ENCODE results near the gene TNS4. TPM values are rescaled to one million over a fixed set of nuclear protein-coding genes. Genes with fewer than 3 reads are reported as not detected.
A peak's percentile ranks its signal among the peaks of the same experiment; 100 is the strongest.

Gene TNS4
- total RNA-seq, 4 donors from 2014 or later, result 730 to 1,745 (median 1,078) TPM

GRCh38 chr17:40427002-40427491 lies 74.4 kb downstream of the TNS4 start:
- peak in 1 of 2 donors; percentile 16 for DNase-seq (ENCODE audit: low spot score in 2 of 2)
- Histone ChIP-seq H3K27ac (no peak overlapping the region), H3K36me3 (no peaks in the 10 kb centered on the region), H3K27me3 (no peaks in the 10 kb centered on the region), H3K4me1 (no peaks in the 10 kb centered on the region), H3K4me3 (no peak overlapping the region), H3K9me3 (no peaks in the 10 kb centered on the region)
- TF ChIP-seq EP300 (IDR thresholded peaks at IDR 0.05) (no peak), POLR2AphosphoS5 (IDR thresholded peaks at IDR 0.05) (no peak), POLR2A (IDR thresholded peaks at IDR 0.05) (no peak)
- TF ChIP-seq, protein P1, sequence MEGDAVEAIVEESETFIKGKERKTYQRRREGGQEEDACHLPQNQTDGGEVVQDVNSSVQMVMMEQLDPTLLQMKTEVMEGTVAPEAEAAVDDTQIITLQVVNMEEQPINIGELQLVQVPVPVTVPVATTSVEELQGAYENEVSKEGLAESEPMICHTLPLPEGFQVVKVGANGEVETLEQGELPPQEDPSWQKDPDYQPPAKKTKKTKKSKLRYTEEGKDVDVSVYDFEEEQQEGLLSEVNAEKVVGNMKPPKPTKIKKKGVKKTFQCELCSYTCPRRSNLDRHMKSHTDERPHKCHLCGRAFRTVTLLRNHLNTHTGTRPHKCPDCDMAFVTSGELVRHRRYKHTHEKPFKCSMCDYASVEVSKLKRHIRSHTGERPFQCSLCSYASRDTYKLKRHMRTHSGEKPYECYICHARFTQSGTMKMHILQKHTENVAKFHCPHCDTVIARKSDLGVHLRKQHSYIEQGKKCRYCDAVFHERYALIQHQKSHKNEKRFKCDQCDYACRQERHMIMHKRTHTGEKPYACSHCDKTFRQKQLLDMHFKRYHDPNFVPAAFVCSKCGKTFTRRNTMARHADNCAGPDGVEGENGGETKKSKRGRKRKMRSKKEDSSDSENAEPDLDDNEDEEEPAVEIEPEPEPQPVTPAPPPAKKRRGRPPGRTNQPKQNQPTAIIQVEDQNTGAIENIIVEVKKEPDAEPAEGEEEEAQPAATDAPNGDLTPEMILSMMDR (IDR thresholded peaks at IDR 0.05), result no peak

Other genes with a start within 250 kb of the TNS4 start
- gene CDC6, start 213.7 kb downstream of the TNS4 start, total RNA-seq, result 1 to 10 TPM; 2.7 to 5.3 (median 3.3) TPM
- 10 to 100 TPM; 19.4 to 32.1 (median 28.3) TPM for gene RARA, start 192.4 kb downstream of the TNS4 start, total RNA-seq
- 1 to 10 TPM in 1 of 4 donors, not detected in 3; 2.1 TPM for gene GJD3, start 136.9 kb downstream of the TNS4 start, total RNA-seq
- gene TOP2A, start 83.7 kb downstream of the TNS4 start, total RNA-seq, result 10 to 100 TPM in 3 of 4 donors, 1 to 10 TPM in 1; 8.1 to 45.2 (median 22.2) TPM
- 10 to 100 TPM; 45.0 to 88.8 (median 74.6) TPM for gene IGFBP4, start 58.2 kb downstream of the TNS4 start, total RNA-seq
- gene CCR7, start 63.8 kb upstream of the TNS4 start, total RNA-seq, result 1 to 10 TPM in 1 of 4 donors, not detected in 3; 1.2 TPM
- 100 to 1,000 TPM in 1 of 4 donors, 10 to 100 TPM in 3; 65.5 to 104 (median 75.9) TPM for gene SMARCE1, start 146.2 kb upstream of the TNS4 start, total RNA-seq
- gene KRT222, start 163.6 kb upstream of the TNS4 start, total RNA-seq, result under 1 TPM in 1 of 4 donors, not detected in 3; 0.26 TPM
- not detected for gene KRT24, start 202.1 kb upstream of the TNS4 start, total RNA-seq

All from suprapubic skin (tissue), 4 donors.